HUES48 (cell line): ENCODE data around the gene ZSWIM2.
"Not testable (repeated sequence)": the region's sequence is repeated elsewhere in the genome, so short reads cannot be mapped to it uniquely, and the experiment has no call there.

Source experiments
- H3K27ac ChIP-seq: one replicate; pipeline ENCODE4 v1.7.0; 2013; ENCODE audit warnings: low read depth, low read length, inconsistent platforms
- H3K27me3 ChIP-seq: 2 replicates; pipeline ENCODE4 v1.6.1; 2013; ENCODE audit warnings: mild to moderate bottlenecking, low read length; ENCODE audit not compliant: control insufficient read depth, insufficient read depth
- H3K36me3 ChIP-seq: 2 replicates; pipeline ENCODE4 v1.6.1; 2013; ENCODE audit warnings: low read length; ENCODE audit not compliant: control insufficient read depth, insufficient read depth
- H3K4me1 ChIP-seq: 2 replicates; pipeline ENCODE4 v1.6.1; 2013; ENCODE audit warnings: mild to moderate bottlenecking, low read length; ENCODE audit not compliant: control insufficient read depth, insufficient read depth
- H3K4me3 ChIP-seq: 2 replicates; pipeline ENCODE4 v1.5.1; 2013; ENCODE audit warnings: mild to moderate bottlenecking, low read depth, low read length
- H3K9ac ChIP-seq: 2 replicates; pipeline ENCODE4 v1.6.1; 2013; ENCODE audit warnings: mild to moderate bottlenecking, low read depth, low read length, moderate library complexity
- H3K9me3 ChIP-seq: 2 replicates; pipeline ENCODE4 v1.6.1; 2013; ENCODE audit warnings: low read length; ENCODE audit not compliant: control insufficient read depth, insufficient read depth

ZSWIM2 gene

GRCh38 chr2:186841940-186842339 is 7.0 kb downstream of the ZSWIM2 start:
- Histone ChIP-seq H3K36me3 (no peaks in the 10 kb centered on the region), H3K27me3 (no peaks in the 10 kb centered on the region), H3K4me3 (no peak overlapping the region), H3K9me3 (no peaks in the 10 kb centered on the region), H3K9ac (no peak overlapping the region), H3K4me1 (no peaks in the 10 kb centered on the region), H3K27ac (no peak overlapping the region)

- no peaks in the 10 kb centered on the region for H3K9me3 ChIP-seq
- no peaks in the 10 kb centered on the region for H3K4me1 ChIP-seq
- H3K27ac ChIP-seq, result no peak overlapping the region
- H3K9ac ChIP-seq, result no peak overlapping the region
- no peak overlapping the region for H3K4me3 ChIP-seq
- no peaks in the 10 kb centered on the region for H3K36me3 ChIP-seq
- no peaks in the 10 kb centered on the region for H3K27me3 ChIP-seq
These were observed 13.3 kb downstream of the ZSWIM2 start for GRCh38 chr2:186835628-186836027.

GRCh38 chr2:186827862-186828492 is 21.0 kb downstream of the ZSWIM2 start:
- Histone ChIP-seq H3K9ac (no peak overlapping the region), H3K36me3 (no peaks in the 10 kb centered on the region), H3K27ac (no peak overlapping the region), H3K4me3 (no peak overlapping the region), H3K4me1 (no peaks in the 10 kb centered on the region), H3K9me3 (no peaks in the 10 kb centered on the region), H3K27me3 (no peaks in the 10 kb centered on the region)

- Histone ChIP-seq H3K27ac (no peak overlapping the region), H3K4me1 (no peaks in the 10 kb centered on the region), H3K9ac (no peak overlapping the region)
These were observed 21.6 kb downstream of the ZSWIM2 start for GRCh38 chr2:186827411-186827810.

GRCh38 chr2:186822323-186822722 is 26.6 kb downstream of the ZSWIM2 start:
- Histone ChIP-seq H3K9me3 (no peaks in the 10 kb centered on the region), H3K4me3 (no peak overlapping the region), H3K4me1 (no peaks in the 10 kb centered on the region), H3K9ac (no peak overlapping the region), H3K36me3 (no peaks in the 10 kb centered on the region), H3K27me3 (no peaks in the 10 kb centered on the region), H3K27ac (no peak overlapping the region)

More at GRCh38 chr2:186827411-186827810, 21.6 kb downstream of the ZSWIM2 start:
- no peaks in the 10 kb centered on the region for H3K27me3 ChIP-seq
- no peak overlapping the region for H3K4me3 ChIP-seq
- H3K36me3 ChIP-seq, result no peaks in the 10 kb centered on the region
- H3K9me3 ChIP-seq, result no peaks in the 10 kb centered on the region

GRCh38 chr2:186820303-186820702 is 28.7 kb downstream of the ZSWIM2 start:
- no peaks in the 10 kb centered on the region for H3K4me1 ChIP-seq
- H3K27me3 ChIP-seq, result no peaks in the 10 kb centered on the region
- no peak overlapping the region for H3K9ac ChIP-seq
- no peaks in the 10 kb centered on the region for H3K36me3 ChIP-seq
- no peaks in the 10 kb centered on the region for H3K9me3 ChIP-seq
- H3K27ac ChIP-seq, result no peak overlapping the region
- H3K4me3 ChIP-seq, result no peak overlapping the region

- not testable (repeated sequence) for H3K9me3 ChIP-seq, H3K27me3 ChIP-seq, H3K36me3 ChIP-seq, H3K4me1 ChIP-seq, H3K9ac ChIP-seq, H3K4me3 ChIP-seq, H3K27ac ChIP-seq
These were observed 37.2 kb downstream of the ZSWIM2 start for GRCh38 chr2:186811760-186812159.

- no peak overlapping the region for H3K27ac ChIP-seq
These were observed 42.4 kb downstream of the ZSWIM2 start for GRCh38 chr2:186806591-186806990.

GRCh38 chr2:186798604-186799003 is 50.4 kb downstream of the ZSWIM2 start:
- H3K4me1 ChIP-seq, H3K27ac ChIP-seq, H3K27me3 ChIP-seq, H3K36me3 ChIP-seq, H3K9ac ChIP-seq, H3K9me3 ChIP-seq, H3K4me3 ChIP-seq: not testable (repeated sequence)

More at GRCh38 chr2:186806591-186806990, 42.4 kb downstream of the ZSWIM2 start:
- no peaks in the 10 kb centered on the region; the same call in 1 of the 2 replicates for H3K4me1 ChIP-seq
- no peak overlapping the region for H3K4me3 ChIP-seq
- no peak overlapping the region for H3K9ac ChIP-seq
- no peaks in the 10 kb centered on the region for H3K27me3 ChIP-seq
- H3K9me3 ChIP-seq, result no peaks in the 10 kb centered on the region
- no peaks in the 10 kb centered on the region for H3K36me3 ChIP-seq

GRCh38 chr2:186784930-186785329 is 64.0 kb downstream of the ZSWIM2 start:
- Histone ChIP-seq H3K27me3 (no peaks in the 10 kb centered on the region), H3K9ac (no peak overlapping the region), H3K9me3 (no peaks in the 10 kb centered on the region), H3K36me3 (no peaks in the 10 kb centered on the region), H3K4me1 (0 out of 2 replicates have a peak, but pooled peaks cover 2% of the 10 kb centered on the region), H3K27ac (no peak overlapping the region), H3K4me3 (no peak overlapping the region)

GRCh38 chr2:186783254-186783653 is 65.7 kb downstream of the ZSWIM2 start:
- Histone ChIP-seq H3K27ac (no peak overlapping the region), H3K4me1 (0 out of 2 replicates have a peak, but pooled peaks cover 2% of the 10 kb centered on the region), H3K36me3 (no peaks in the 10 kb centered on the region), H3K4me3 (no peak overlapping the region), H3K9ac (no peak overlapping the region), H3K27me3 (no peaks in the 10 kb centered on the region), H3K9me3 (no peaks in the 10 kb centered on the region)
